Measurements from ENCODE around the gene COL16A1.

COL16A1 gene

DNA sequence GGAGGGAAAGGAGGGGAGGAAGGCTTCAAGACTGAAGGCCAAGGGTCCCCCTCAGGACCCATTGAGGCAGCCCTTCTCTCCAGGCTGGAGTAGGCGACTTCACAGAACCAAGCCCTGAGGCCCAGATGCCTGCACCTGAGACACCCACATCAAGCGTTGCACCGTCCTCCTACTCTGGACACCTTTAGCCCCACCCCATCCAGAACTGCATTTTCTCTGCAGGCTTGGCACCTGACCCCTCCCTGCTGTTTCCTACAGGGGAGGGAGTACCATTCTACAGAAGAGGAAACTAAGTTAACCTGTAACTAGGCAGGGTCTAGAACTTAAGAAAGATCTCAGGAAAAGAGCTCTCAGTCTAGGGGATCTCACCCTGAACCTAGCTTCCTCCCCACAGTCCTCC, 71.2 kb downstream of the COL16A1 start:
- Mint-ChIP-seq H3K27ac (no peak overlapping the region), H3K36me3 (ENCODE audit: insufficient read depth) (peaks cover 48% of the 10 kb centered on the region), H3K4me3 (no peak overlapping the region), H3K4me1 (ENCODE audit: low read depth in 2 of 2) (peaks cover 18 to 21% of the 10 kb centered on the region in 2 donors), H3K9me3 (no peaks in the 10 kb centered on the region), H3K27me3 (no peaks in the 10 kb centered on the region)
- no peak for ATAC-seq (replicated peaks)
- no peak for DNase-seq

DNA sequence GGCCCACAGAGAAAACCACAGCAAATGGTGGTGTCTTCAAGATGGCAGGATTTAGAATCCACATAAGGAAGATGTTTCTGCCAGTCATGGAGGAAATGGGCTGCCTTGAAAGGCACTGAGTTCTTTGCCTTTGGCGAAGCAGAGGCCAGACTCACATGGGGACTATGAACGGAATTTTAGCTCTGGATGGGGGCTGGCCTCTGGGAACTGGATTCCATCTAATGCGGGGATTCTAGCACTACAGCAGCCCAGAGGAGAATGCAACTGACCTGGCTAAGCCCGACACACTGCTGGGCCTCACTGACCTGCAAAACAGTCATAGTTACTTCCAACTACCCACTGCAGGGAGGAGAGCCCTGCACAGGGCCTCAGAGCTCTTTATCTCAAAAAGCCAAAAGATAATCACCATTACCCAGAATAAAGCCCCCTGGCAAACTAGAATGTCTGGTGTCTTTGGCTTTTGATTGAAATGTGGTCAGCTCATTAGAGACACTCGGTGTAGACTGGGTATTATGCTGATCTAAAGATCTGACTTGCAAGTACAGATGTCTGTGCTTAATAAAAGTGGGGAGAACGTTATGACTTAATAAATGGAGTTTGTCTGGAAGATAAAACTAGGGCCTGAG, 74.8 kb downstream of the COL16A1 start:
- Mint-ChIP-seq H3K27me3 (no peaks in the 10 kb centered on the region), H3K36me3 (ENCODE audit: insufficient read depth) (peaks cover 59% of the 10 kb centered on the region), H3K27ac (no peak overlapping the region), H3K9me3 (no peaks in the 10 kb centered on the region), H3K4me1 (ENCODE audit: low read depth in 2 of 2) (peaks cover under 1 to 3% of the 10 kb centered on the region in 2 donors), H3K4me3 (no peak overlapping the region)
- ATAC-seq (replicated peaks), result no peak
- no peak for DNase-seq

- peaks cover 3 to 5% of the 10 kb centered on the region in 2 donors for H3K4me1 Mint-ChIP-seq (ENCODE audit: low read depth in 2 of 2)
- H3K4me3 Mint-ChIP-seq, result no peak overlapping the region
- no peaks in the 10 kb centered on the region for H3K27me3 Mint-ChIP-seq
- H3K27ac Mint-ChIP-seq, result peak overlapping the region in 1 of 2 donors; percentile 25
- H3K36me3 Mint-ChIP-seq (ENCODE audit: insufficient read depth), result peaks cover 53% of the 10 kb centered on the region
- DNase-seq (no peak), ATAC-seq (replicated peaks) (no peak)
- H3K9me3 Mint-ChIP-seq, result no peaks in the 10 kb centered on the region
Observed at GRCh38 chr1:31627930-31628559, 75.8 kb downstream of the COL16A1 start.

DNA sequence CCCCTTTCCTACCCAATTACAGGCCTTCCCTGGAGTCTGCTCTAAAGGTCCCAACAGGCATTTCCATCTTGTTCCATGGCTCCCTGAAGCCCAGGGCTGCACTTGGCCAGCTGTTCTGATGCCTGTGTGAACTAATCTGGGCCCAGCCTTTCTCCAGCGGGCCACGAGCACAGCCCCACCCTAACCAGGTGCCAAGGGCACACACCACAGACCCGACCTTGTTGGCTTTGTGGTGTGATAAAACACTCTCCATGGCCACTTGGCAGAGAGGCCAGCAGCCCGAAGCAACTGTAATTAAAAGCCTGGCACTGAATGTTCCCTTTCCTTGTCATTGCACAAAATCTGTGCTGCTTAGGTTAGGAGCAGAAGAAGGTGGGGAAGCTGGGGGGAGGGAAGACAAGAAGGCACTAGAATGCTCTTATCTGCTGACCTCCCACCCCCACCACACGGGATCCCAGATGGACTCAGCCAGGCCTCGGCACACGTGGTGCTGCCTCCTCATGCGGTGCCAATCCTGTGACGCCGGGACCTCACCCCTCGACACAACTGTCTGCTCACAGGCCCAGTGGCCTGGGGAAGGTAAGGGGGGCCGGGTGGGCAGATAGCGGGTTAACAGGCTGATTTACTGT, 76.4 kb downstream of the COL16A1 start:
- peaks cover 51% of the 10 kb centered on the region for H3K36me3 Mint-ChIP-seq (ENCODE audit: insufficient read depth)
- no peak overlapping the region for H3K4me3 Mint-ChIP-seq
- no peaks in the 10 kb centered on the region for H3K9me3 Mint-ChIP-seq
- DNase-seq, result no peak
- H3K4me1 Mint-ChIP-seq (ENCODE audit: low read depth in 2 of 2), result peaks cover 3 to 5% of the 10 kb centered on the region in 2 donors
- peak overlapping the region; percentile 25 to 68 for H3K27ac Mint-ChIP-seq
- H3K27me3 Mint-ChIP-seq, result no peaks in the 10 kb centered on the region
- ATAC-seq (replicated peaks), result no peak

GRCh38 chr1:31626223-31627207, 77.3 kb downstream of the COL16A1 start:
- no peaks in the 10 kb centered on the region for H3K9me3 Mint-ChIP-seq
- no peak overlapping the region for H3K4me3 Mint-ChIP-seq
- ATAC-seq (replicated peaks) (no peak), DNase-seq (no peak)
- H3K27me3 Mint-ChIP-seq, result no peaks in the 10 kb centered on the region
- peaks cover 45% of the 10 kb centered on the region for H3K36me3 Mint-ChIP-seq (ENCODE audit: insufficient read depth)
- peaks cover 3 to 5% of the 10 kb centered on the region in 2 donors for H3K4me1 Mint-ChIP-seq (ENCODE audit: low read depth in 2 of 2)
- peak overlapping the region in 1 of 2 donors; percentile 68 for H3K27ac Mint-ChIP-seq

DNA sequence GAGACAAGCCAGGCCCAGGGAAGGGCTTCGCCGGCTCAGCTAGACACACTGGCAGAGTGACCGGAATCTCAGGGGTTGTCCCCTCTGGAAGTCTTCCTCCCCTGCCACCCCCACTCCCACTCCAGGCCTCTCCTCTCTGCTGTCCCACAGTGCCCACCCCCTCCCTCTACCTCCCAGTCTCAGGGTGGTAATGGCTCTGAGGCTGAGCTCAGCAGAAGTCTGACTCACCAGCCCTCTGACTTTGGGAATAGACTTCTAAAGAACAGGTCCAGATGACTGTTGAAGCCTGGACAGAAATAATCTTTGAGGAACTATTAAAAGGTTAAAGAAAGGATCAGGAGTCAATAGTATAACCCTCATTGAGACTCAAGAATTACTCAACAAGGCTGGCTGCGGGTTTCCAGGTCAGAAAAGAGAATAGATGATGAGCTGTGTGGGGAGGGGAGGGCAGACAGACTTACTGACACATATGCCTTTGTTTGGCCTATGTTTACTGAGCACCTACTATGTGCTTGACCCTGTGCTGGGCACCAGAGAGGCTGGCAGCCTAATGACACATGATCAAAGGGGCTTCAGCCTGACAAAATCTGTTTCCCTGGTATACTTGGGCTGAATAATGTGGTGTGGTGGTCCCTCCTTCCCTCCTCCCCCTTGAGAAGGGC, 78.1 kb downstream of the COL16A1 start:
- no peaks in the 10 kb centered on the region for H3K27me3 Mint-ChIP-seq
- no peak overlapping the region for H3K27ac Mint-ChIP-seq
- H3K4me3 Mint-ChIP-seq, result no peak overlapping the region
- peaks cover 38% of the 10 kb centered on the region for H3K36me3 Mint-ChIP-seq (ENCODE audit: insufficient read depth)
- DNase-seq (no peak), ATAC-seq (replicated peaks) (no peak)
- peaks cover 3 to 5% of the 10 kb centered on the region in 2 donors for H3K4me1 Mint-ChIP-seq (ENCODE audit: low read depth in 2 of 2)
- no peaks in the 10 kb centered on the region for H3K9me3 Mint-ChIP-seq

DNA sequence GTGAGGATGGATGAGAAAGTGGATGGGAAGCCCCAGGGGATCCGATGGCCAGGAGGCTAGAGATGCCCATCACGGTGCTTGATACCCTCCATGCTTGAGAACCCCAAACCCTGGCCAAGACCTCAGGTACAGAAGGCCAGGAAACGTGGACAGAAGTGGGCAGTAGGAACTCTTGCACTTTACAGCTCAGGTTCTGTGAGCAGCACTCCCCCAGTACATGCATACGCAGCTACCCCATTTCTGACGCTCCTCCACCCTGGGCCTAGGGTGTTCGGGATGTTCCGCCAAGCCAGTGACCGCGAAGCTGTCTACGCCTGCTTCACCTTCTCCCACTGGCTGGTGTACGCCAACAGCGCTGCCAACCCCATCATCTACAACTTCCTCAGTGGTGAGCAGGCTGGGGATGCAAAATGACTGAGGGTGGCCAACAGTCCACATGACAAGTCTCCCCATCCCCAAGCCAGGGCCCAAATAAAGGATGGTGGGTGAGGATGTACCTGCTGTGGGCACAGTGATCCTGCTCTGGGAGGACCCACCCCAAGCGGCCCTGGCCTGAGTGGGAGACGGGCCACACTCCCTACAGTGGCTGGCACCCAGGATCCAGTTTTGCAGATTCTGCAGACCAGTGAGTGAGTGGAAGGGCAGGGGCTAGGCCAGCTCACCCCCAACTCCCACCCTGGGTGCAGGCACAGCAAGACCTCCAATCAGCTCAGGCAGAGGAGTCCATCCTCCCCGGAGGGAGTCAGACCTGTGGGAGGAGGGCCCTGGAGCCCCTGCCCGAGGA, 78.9 kb downstream of the COL16A1 start:
- Mint-ChIP-seq H3K9me3 (no peaks in the 10 kb centered on the region), H3K4me3 (no peak overlapping the region), H3K27ac (peak overlapping the region in 1 of 2 donors; percentile 11), H3K36me3 (ENCODE audit: insufficient read depth) (peaks cover 32% of the 10 kb centered on the region), H3K4me1 (ENCODE audit: low read depth in 2 of 2) (peaks cover 3 to 5% of the 10 kb centered on the region in 2 donors), H3K27me3 (peaks cover under 1 to 3% of the 10 kb centered on the region in 2 donors)
- DNase-seq (no peak), ATAC-seq (replicated peaks) (no peak)

- ATAC-seq (replicated peaks) (no peak), DNase-seq (no peak)
- Mint-ChIP-seq H3K27ac (peak overlapping the region; percentile 27 to 72), H3K36me3 (ENCODE audit: insufficient read depth) (peaks cover 26% of the 10 kb centered on the region), H3K27me3 (peaks cover 6 to 9% of the 10 kb centered on the region in 2 donors), H3K4me1 (ENCODE audit: low read depth in 2 of 2) (peaks cover 5% of the 10 kb centered on the region in 2 donors), H3K4me3 (no peak overlapping the region), H3K9me3 (no peaks in the 10 kb centered on the region)
Observed at GRCh38 chr1:31624309-31624708, 79.5 kb downstream of the COL16A1 start.

DNA sequence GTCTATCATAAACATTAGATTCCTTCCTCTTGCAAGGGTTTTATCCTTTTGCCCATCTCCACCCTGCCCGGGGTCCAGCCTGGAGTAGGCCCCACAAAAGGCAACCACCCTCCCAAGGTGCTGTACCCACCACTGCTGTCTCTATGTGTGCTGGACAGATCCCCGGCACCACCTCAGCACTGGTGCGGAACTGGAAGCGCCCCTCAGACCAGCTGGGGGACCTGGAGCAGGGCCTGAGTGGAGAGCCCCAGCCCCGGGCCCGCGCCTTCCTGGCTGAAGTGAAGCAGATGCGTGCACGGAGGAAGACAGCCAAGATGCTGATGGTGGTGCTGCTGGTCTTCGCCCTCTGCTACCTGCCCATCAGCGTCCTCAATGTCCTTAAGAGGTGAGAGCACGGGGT, 80.5 kb downstream of the COL16A1 start:
- ATAC-seq (replicated peaks) (no peak), DNase-seq (no peak)
- peaks cover 16 to 18% of the 10 kb centered on the region in 2 donors for H3K27me3 Mint-ChIP-seq
- H3K4me3 Mint-ChIP-seq, result no peak overlapping the region
- H3K9me3 Mint-ChIP-seq, result no peaks in the 10 kb centered on the region
- H3K36me3 Mint-ChIP-seq (ENCODE audit: insufficient read depth), result peaks cover 25% of the 10 kb centered on the region
- H3K27ac Mint-ChIP-seq, result peak overlapping the region in 1 of 2 donors; percentile 20
- H3K4me1 Mint-ChIP-seq (ENCODE audit: low read depth in 2 of 2), result peaks cover 5 to 6% of the 10 kb centered on the region in 2 donors

DNA sequence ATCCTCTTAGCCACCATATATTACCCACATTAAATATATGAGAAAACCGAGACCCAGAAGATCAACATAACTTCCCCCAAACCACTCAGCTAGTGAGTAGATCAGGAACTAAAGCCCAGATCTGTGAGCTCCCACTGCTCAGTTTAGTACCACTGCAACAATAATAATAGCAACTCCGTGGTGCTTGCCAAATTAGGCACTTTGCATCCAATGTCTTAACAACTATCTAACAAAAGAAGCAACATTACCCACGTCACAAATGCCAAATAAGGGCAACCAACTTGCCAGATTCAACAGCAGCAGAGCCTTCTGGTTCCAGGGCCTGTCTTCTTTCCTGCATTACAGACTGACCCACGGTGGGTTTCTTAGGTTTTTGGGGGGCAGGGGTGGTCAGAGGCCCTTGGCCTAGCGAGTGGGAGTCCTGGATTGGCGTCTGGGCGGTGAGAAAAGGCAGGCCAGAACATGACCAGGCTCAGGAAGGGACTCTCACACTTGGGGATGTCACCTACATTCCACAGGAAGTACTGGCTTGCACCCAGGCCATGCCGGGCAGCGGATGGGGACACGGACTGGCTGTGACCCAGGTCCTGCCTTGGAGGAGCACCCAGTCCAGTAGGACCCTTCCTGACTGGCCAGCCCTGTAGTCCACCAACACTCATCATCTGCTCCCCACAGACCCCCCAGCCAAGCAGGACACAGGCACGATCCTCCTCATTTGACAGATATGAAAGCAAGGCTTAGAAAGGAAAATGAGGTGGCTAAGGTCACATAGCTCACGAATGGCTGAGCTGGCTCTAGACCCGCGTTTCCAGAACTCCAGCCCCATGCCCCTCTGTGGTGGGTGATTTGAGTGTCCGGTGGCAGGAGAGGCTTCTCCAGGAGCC, 81.7 kb downstream of the COL16A1 start:
- DNase-seq (no peak), ATAC-seq (replicated peaks) (no peak)
- Mint-ChIP-seq H3K4me1 (ENCODE audit: low read depth in 2 of 2) (peaks cover 7% of the 10 kb centered on the region in 2 donors), H3K9me3 (no peaks in the 10 kb centered on the region), H3K36me3 (ENCODE audit: insufficient read depth) (peaks cover 13% of the 10 kb centered on the region), H3K4me3 (no peak overlapping the region), H3K27ac (peak overlapping the region in 1 of 2 donors; percentile 44), H3K27me3 (peaks cover 22 to 25% of the 10 kb centered on the region in 2 donors)

DNA sequence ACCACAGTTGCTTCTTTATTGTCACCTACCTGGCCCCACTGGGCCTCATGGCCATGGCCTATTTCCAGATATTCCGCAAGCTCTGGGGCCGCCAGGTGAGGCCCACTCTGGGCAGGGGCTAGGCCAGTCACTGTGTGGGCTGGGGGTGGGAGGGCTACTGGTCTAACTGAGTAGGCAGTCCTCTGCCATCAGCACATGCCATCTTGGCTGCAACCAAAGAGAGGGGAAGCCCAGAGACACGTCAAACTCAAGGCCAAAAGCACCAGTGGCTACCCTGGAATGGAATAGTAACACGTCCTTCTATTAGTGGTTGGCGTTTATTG, 82.4 kb downstream of the COL16A1 start:
- Mint-ChIP-seq H3K36me3 (ENCODE audit: insufficient read depth) (peaks cover 10% of the 10 kb centered on the region), H3K27ac (no peak overlapping the region), H3K4me1 (ENCODE audit: low read depth in 2 of 2) (peaks cover 8 to 11% of the 10 kb centered on the region in 2 donors), H3K9me3 (no peaks in the 10 kb centered on the region), H3K4me3 (no peak overlapping the region), H3K27me3 (peaks cover 28 to 31% of the 10 kb centered on the region in 2 donors)
- ATAC-seq (replicated peaks) (no peak), DNase-seq (no peak)

All from effector memory CD8-positive, alpha-beta T cell (primary cell).